GM12878 (cell line): ENCODE measurements around the gene LTN1. TPM values are rescaled to one million over a fixed set of nuclear protein-coding genes. Genes with fewer than 3 reads are reported as not detected.
"Not testable (repeated sequence)": the region's sequence is repeated elsewhere in the genome, so short reads cannot be mapped to it uniquely, and the experiment has no call there.

Experiments
- ATAC-seq: fragments of 200-7000 bp; cut with Tn5 transposase; 3 replicates; pipeline ENCODE4 v1.9.1; 2020; ENCODE audit warnings: mild to moderate bottlenecking, moderate library complexity
- BruUV-seq: library from RNA; stranded (reverse); fragments of 400-500 nt; replicated peaks from 2 replicates; lab custom pipeline; 2021; lab: Mats Ljungman, UMichigan
- CTCF ChIA-PET: fragments of 300-600 bp; sonication (Branson Sonifier 250); formaldehyde crosslinking; extraction: SDS; loops from one replicate; lab custom pipeline; 2021; ENCODE audit warnings: inconsistent platforms; lab: Yijun Ruan, JAX
- POLR2A ChIA-PET: fragments of 350-600 bp; formaldehyde crosslinking; extraction: SDS; loops from one replicate; lab custom pipeline; 2021; ENCODE audit warnings: inconsistent platforms; lab: Charles Lee
- RAD21 ChIA-PET: fragments of 300-600 bp; sonication (Branson Sonifier 250); formaldehyde crosslinking; loops from one replicate; lab custom pipeline; 2023; ENCODE audit warnings: antibody characterized with exemption; ENCODE audit not compliant: unreplicated experiment; lab: Charles Lee
- SMC1A ChIA-PET: fragments of 300-600 bp; sonication (Branson Sonifier 250); formaldehyde crosslinking; loops from one replicate; lab custom pipeline; 2023; ENCODE audit not compliant: unreplicated experiment, uncharacterized antibody; lab: Charles Lee
- DNase-seq: peaks from one replicate; pipeline ENCODE4 v3.0.0-alpha.2; 2011; ENCODE audit warnings: low read depth, low spot score
- FAIRE-seq: peaks from 3 replicates; lab custom pipeline; 2011; peaks lifted over from hg19 to GRCh38; lab: Jason Lieb, UNC
- H2AFZ ChIP-seq: 2 replicates; pipeline ENCODE4 v1.6.0; 2011; ENCODE audit warnings: low read depth, low read length, control low read depth; ENCODE audit not compliant: control insufficient read depth
- H3K27ac ChIP-seq: 2 replicates; pipeline ENCODE4 v1.5.1; 2011; ENCODE audit warnings: control low read depth; ENCODE audit not compliant: control insufficient read depth, insufficient read depth
- H3K27me3 ChIP-seq, 2 experiments: replicated peaks in 1 of 2; 2 replicates each; pipeline versions ENCODE4 v1.6.0 to v1.6.1; 2011; ENCODE audit warnings: low read length in 1 of 2; ENCODE audit not compliant: control insufficient read depth in 2 of 2, insufficient read depth in 2 of 2
- H3K36me3 ChIP-seq, 2 experiments: 2 replicates each; pipeline ENCODE4 v1.5.1; 2011; ENCODE audit warnings: low read length in 1 of 2; ENCODE audit not compliant: control insufficient read depth in 2 of 2, insufficient read depth in 2 of 2
- H3K4me1 ChIP-seq: 2 replicates; pipeline ENCODE4 v1.6.1; 2011; ENCODE audit warnings: mild to moderate bottlenecking, low read length, moderate library complexity, mixed read lengths; ENCODE audit not compliant: control insufficient read depth, insufficient read depth
- H3K4me2 ChIP-seq: 2 replicates; pipeline ENCODE4 v1.6.0; 2011; ENCODE audit warnings: control low read depth; ENCODE audit not compliant: control insufficient read depth, insufficient read depth
- H3K4me3 ChIP-seq: fragments of 200-600 bp; sonication (generic); 2 replicates; pipeline ENCODE4 v1.5.1; 2016
- H3K79me2 ChIP-seq: 2 replicates; pipeline ENCODE4 v1.6.0; 2011; ENCODE audit warnings: low read length; ENCODE audit not compliant: control insufficient read depth, insufficient read depth
- H3K9ac ChIP-seq: 2 replicates; pipeline ENCODE4 v1.8.0; 2011; ENCODE audit warnings: low read length, control low read depth, mixed read lengths; ENCODE audit not compliant: control insufficient read depth, insufficient read depth
- H3K9me3 ChIP-seq: replicated peaks from 3 replicates; pipeline ENCODE4 v1.5.1; 2011; ENCODE audit warnings: mild to moderate bottlenecking, low read length; ENCODE audit not compliant: control insufficient read depth, insufficient read depth
- H4K20me1 ChIP-seq: 2 replicates; pipeline ENCODE4 v1.6.0; 2011; ENCODE audit not compliant: control insufficient read depth, insufficient read depth
- E2F8 ChIP-seq: fragments of 450-650 bp; IDR thresholded peaks from 2 replicates; pipeline ENCODE4 v1.6.1; 2018; ENCODE audit warnings: mild to moderate bottlenecking, low read depth, moderate library complexity; ENCODE audit not compliant: partially characterized antibody
- E4F1 ChIP-seq: fragments of 450-650 bp; IDR thresholded peaks from 2 replicates; pipeline ENCODE4 v1.6.1; 2018; ENCODE audit warnings: borderline replicate concordance, mild to moderate bottlenecking; ENCODE audit not compliant: partially characterized antibody
- IRF5 ChIP-seq: fragments of 450-650 bp; IDR thresholded peaks from 2 replicates; pipeline ENCODE4 v1.6.1; 2017; ENCODE audit warnings: borderline replicate concordance
- MAX ChIP-seq: IDR thresholded peaks from 2 replicates; pipeline ENCODE4 v1.6.1; 2012; ENCODE audit warnings: low read depth, low read length, improper control_type of control experiment
- NRF1 ChIP-seq: conservative IDR thresholded peaks from 2 replicates; pipeline ENCODE4 v1.6.1; 2011; ENCODE audit warnings: mild to moderate bottlenecking, low read depth, low read length, improper control_type of control experiment
- TAF1 ChIP-seq: IDR thresholded peaks from 2 replicates; pipeline ENCODE4 v1.6.1; 2011; ENCODE audit warnings: mild to moderate bottlenecking, low read depth, low read length, borderline replicate concordance
- WGBS: methylation state at CpG from one replicate; pipeline ENCODE4 v1.1.6; 2016; ENCODE audit warnings: low lambda C conversion rate; ENCODE audit not compliant: insufficient replicate concordance, insufficient coverage; ENCODE audit errors: missing lambda C conversion rate; 5-methylcytosine and 5-hydroxymethylcytosine counted together
- in situ Hi-C: fragments of 300-500 bp; cut with MboI; formaldehyde crosslinking; loops from 9 replicates; pipeline ENCODE4 v1.14.3; 2018; ENCODE audit warnings: mixed read lengths
- intact Hi-C: fragments of 100-400 bp; cut with micrococcal nuclease; formaldehyde crosslinking; loops from one replicate; pipeline ENCODE4 v1.14.2; 2022; ENCODE audit not compliant: unreplicated experiment
- polyA plus RNA-seq, 11 experiments: library from polyadenylated mRNA; depleted of rRNA in 4 of 11; unstranded in 6 of 11; stranded (reverse) in 5 of 11; fragments of >200 nt; fragmentation: Nextera tagmentation in 4 of 11; fragmentation: Illumina TruSeq in 1 of 11; extraction: Ambion mirVana in 4 of 11; extraction: Trizol in 1 of 11; gene quantifications; 1 replicate in 1 of 11; 2 replicates in 10 of 11; pipeline versions ENCODE4 v1.2.1 to v1.2.3, GENCODE V29; 2011 to 2016; ENCODE audit warnings: inconsistent platforms in 2 of 11, missing spikeins in 2 of 11, low read depth in 1 of 11
- total RNA-seq, 4 experiments: library from RNA; depleted of rRNA in 3 of 4; stranded (reverse); fragments of >200 nt in 3 of 4; fragmentation: Illumina TruSeq in 1 of 4; extraction: Trizol in 1 of 4; gene quantifications; 2 replicates each; pipeline versions ENCODE4 v1.2.1 to v1.2.3, GENCODE V29; 2013 to 2021

Gene LTN1
- total and polyA plus RNA-seq, 10 of the 15 experiments (the other 5 are each of a cell fraction or from before 2014, with no cell fraction given), result 3.5 to 17.3 (median 12.3) TPM

GRCh38 chr21:29011236-29011635 lies 18.6 kb upstream of the LTN1 start:
- H3K36me3 ChIP-seq, POLR2A ChIA-PET, SMC1A ChIA-PET, H3K9ac ChIP-seq, H4K20me1 ChIP-seq, H3K27ac ChIP-seq, H3K4me1 ChIP-seq, CTCF ChIA-PET, DNase-seq, H3K27me3 ChIP-seq, intact Hi-C loops, H3K4me2 ChIP-seq, H2AFZ ChIP-seq, BruUV-seq, ATAC-seq, in situ Hi-C loops, H3K9me3 ChIP-seq, H3K4me3 ChIP-seq, RAD21 ChIA-PET, FAIRE-seq, H3K79me2 ChIP-seq: not testable (repeated sequence)
- 92% methylated on average over 15 of the region's 30 CpGs for WGBS

- FAIRE-seq, result no peak
- intact Hi-C loops (no loop called here), in situ Hi-C loops (no loop called here)
- Histone ChIP-seq H2AFZ (no peak overlapping the region), H3K4me1 (no peaks in the 10 kb centered on the region), H3K27ac (no peak overlapping the region), H3K9me3 (no peaks in the 10 kb centered on the region), H3K36me3 (peaks cover 0 to 9% of the 10 kb centered on the region in 2 experiments; a peak in 1 of 4 replicates), H4K20me1 (no peaks in the 10 kb centered on the region), H3K4me2 (no peak overlapping the region), H3K4me3 (no peak overlapping the region), H3K79me2 (peaks cover 2% of the 10 kb centered on the region), H3K27me3 (no peaks in the 10 kb centered on the region), H3K9ac (no peak overlapping the region)
- ATAC-seq, result no peak
- ChIA-PET RAD21 (interaction anchor here (2.2 kb wide), 1 partner anchor 10 kb away, joined by 5 read pairs; the partner anchor contains the start of gene RWDD2B), SMC1A (interaction anchor here (1.4 to 2.7 kb wide), 2 partner anchors 10 to 15 kb away, joined by 3 to 14 read pairs; no protein-coding TSS in a partner anchor), POLR2A (interaction anchor here (1.3 kb wide), 1 partner anchor 10 kb away, joined by 4 read pairs; no protein-coding TSS in a partner anchor), CTCF (interaction anchor here (0.6 kb wide), 1 partner anchor 707 kb away, joined by 3 read pairs; no protein-coding TSS in a partner anchor)
- 52% methylated on average over 3 of the region's 3 CpGs for WGBS
- no peak for DNase-seq
- no TSS peak for BruUV-seq
- TF ChIP-seq NRF1 (no peak), MAX (no peak), IRF5 (no peak), E4F1 (no peak), E2F8 (no peak), TAF1 (no peak)
These were observed 15.7 kb upstream of the LTN1 start for GRCh38 chr21:29008367-29008766.
